ENCODE results near the gene GAB4.

Gene GAB4

DNA sequence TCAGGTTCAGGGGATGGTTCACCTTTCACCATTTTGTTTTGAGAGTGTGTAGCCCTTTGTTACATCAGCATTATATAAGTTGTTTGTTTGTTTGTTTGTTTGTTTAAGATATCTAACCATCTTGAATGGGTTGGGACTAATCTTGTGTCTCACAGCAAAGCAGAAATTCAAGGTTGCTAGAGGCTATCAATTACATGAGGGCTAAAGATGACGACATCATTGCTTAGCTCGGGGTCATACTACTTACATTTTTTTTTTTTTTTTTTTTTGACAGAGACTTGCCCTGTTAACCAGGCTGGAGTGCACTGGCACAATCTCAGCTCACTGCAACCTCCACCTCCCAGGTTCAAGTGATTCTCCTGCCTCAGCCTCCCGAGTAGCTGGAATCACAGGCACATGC lies 95.7 kb downstream of the GAB4 start:
- no peak for DNase-seq (ENCODE audit: low spot score)
- TF ChIP-seq CTCF (IDR thresholded peaks at IDR 0.05; ENCODE audit: extremely low read depth, missing control alignments): no peak
